ENCODE data around the gene PTPRS. TPM values are rescaled to one million over a fixed set of nuclear protein-coding genes. Genes with fewer than 3 reads are reported as not detected.
"Not testable (repeated sequence)": the region's sequence is repeated elsewhere in the genome, so short reads cannot be mapped to it uniquely, and the experiment has no call there.

Gene PTPRS
- total RNA-seq, 1 donor from 2014 or later = 125 TPM

DNA sequence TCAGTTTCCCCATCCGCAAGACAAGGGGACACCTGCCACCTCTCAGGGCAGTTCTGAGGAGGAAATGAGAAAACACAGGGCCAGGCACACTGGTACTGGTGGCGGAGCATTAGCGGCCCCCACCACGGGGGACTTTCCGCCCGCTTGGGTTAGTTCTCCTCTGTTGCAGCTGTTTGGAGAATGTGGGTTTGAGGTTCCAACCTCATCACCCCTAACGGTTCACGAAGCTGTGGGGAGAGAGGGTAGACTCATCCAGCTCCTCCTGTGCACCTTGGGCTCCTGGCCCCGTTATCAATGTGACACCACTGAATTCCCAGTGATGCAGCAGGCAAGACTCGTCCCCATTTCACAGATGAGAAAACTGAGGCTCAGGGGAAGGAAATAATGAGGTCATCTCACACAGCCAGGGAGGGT lies 10.3 kb downstream of the PTPRS start:
- H3K79me2 ChIP-seq (ENCODE audit: insufficient read depth, low read length) = peaks cover 31% of the 10 kb centered on the region
- peaks cover 8% of the 10 kb centered on the region for H3K36me3 Mint-ChIP-seq (ENCODE audit: low read depth, unreplicated experiment)
- H3K27me3 ChIP-seq (ENCODE audit: insufficient read depth, low read length) = no peaks in the 10 kb centered on the region
- no peak for TF ChIP-seq CTCF (IDR thresholded peaks at IDR 0.05; ENCODE audit: insufficient read depth, low read depth, low read length)
- no peak for TF ChIP-seq EZH2 (IDR thresholded peaks at IDR 0.05; ENCODE audit: insufficient read depth, low read length)
- no peaks in the 10 kb centered on the region for H3K4me1 Mint-ChIP-seq (ENCODE audit: low read depth, unreplicated experiment)
- H3K9ac ChIP-seq (ENCODE audit: low read length) = no peak overlapping the region
- H3K27me3 Mint-ChIP-seq (ENCODE audit: low read depth, unreplicated experiment) = peaks cover 10% of the 10 kb centered on the region
- H3K27ac Mint-ChIP-seq (ENCODE audit: unreplicated experiment) = no peak overlapping the region
- no peak overlapping the region for H3K4me2 ChIP-seq (ENCODE audit: low read length)
- H3K36me3 ChIP-seq (ENCODE audit: insufficient read depth, low read length) = no peaks in the 10 kb centered on the region
- no peaks in the 10 kb centered on the region for H3K9me3 ChIP-seq (ENCODE audit: insufficient read depth, low read depth, low read length)
- peaks cover 83% of the 10 kb centered on the region for H4K20me1 ChIP-seq (ENCODE audit: insufficient read depth, low read length)
- no peak overlapping the region for H2AFZ ChIP-seq (ENCODE audit: low read depth, low read length)
- H3K9me3 Mint-ChIP-seq (ENCODE audit: unreplicated experiment) = no peaks in the 10 kb centered on the region
- H3K4me3 Mint-ChIP-seq (ENCODE audit: unreplicated experiment) = no peak overlapping the region
- no peak overlapping the region for H3K4me3 ChIP-seq (ENCODE audit: insufficient read depth, low read depth, low read length)
- H3K27ac ChIP-seq (ENCODE audit: low read depth, low read length) = no peak overlapping the region
- DNase-seq (ENCODE audit: low read depth) (no peak), FAIRE-seq (no peak)
- no peaks in the 10 kb centered on the region for H3K4me1 ChIP-seq (ENCODE audit: insufficient read depth, low read length)

DNA sequence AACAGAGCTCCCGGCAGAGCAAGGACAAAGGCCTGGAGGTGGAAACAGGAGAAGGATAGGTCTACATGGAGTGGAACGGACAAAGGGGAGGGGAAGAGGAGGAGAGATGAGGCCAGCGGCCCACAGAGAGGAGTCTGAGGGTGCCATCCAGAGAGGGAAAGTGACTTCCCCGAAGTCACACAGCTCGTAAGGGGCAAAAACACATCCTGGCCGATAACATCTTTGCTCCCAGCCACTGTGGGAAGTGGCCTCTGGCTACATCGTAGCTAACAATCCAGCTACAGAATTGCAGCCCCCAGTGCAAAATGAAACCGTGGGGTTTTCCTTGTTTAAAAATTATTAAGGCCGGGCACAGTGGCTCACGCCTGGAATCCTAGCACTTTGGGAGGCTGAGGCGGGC lies 11.5 kb downstream of the PTPRS start:
- H2AFZ ChIP-seq (ENCODE audit: low read depth, low read length) = no peak overlapping the region
- H3K27ac ChIP-seq (ENCODE audit: low read depth, low read length) = no peak overlapping the region
- TF ChIP-seq EZH2 (IDR thresholded peaks at IDR 0.05; ENCODE audit: insufficient read depth, low read length) = no peak
- TF ChIP-seq CTCF (IDR thresholded peaks at IDR 0.05; ENCODE audit: insufficient read depth, low read depth, low read length) = no peak
- no peak for DNase-seq (ENCODE audit: low read depth)
- no peaks in the 10 kb centered on the region for H3K27me3 ChIP-seq (ENCODE audit: insufficient read depth, low read length)
- Mint-ChIP-seq H3K9me3 (ENCODE audit: unreplicated experiment) (peaks cover 6% of the 10 kb centered on the region), H3K27ac (ENCODE audit: unreplicated experiment) (no peak overlapping the region), H3K36me3 (ENCODE audit: low read depth, unreplicated experiment) (peaks cover 15% of the 10 kb centered on the region), H3K4me3 (ENCODE audit: unreplicated experiment) (no peak overlapping the region), H3K27me3 (ENCODE audit: low read depth, unreplicated experiment) (peaks cover 6% of the 10 kb centered on the region), H3K4me1 (ENCODE audit: low read depth, unreplicated experiment) (no peaks in the 10 kb centered on the region)
- H3K9ac ChIP-seq (ENCODE audit: low read length) = no peak overlapping the region
- no peak overlapping the region for H3K4me3 ChIP-seq (ENCODE audit: insufficient read depth, low read depth, low read length)
- peaks cover 83% of the 10 kb centered on the region for H4K20me1 ChIP-seq (ENCODE audit: insufficient read depth, low read length)
- H3K79me2 ChIP-seq (ENCODE audit: insufficient read depth, low read length) = peaks cover 34% of the 10 kb centered on the region
- H3K4me1 ChIP-seq (ENCODE audit: insufficient read depth, low read length) = no peaks in the 10 kb centered on the region
- no peak overlapping the region for H3K4me2 ChIP-seq (ENCODE audit: low read length)
- FAIRE-seq = no peak
- H3K36me3 ChIP-seq (ENCODE audit: insufficient read depth, low read length) = no peaks in the 10 kb centered on the region
- H3K9me3 ChIP-seq (ENCODE audit: insufficient read depth, low read depth, low read length) = no peaks in the 10 kb centered on the region

DNA sequence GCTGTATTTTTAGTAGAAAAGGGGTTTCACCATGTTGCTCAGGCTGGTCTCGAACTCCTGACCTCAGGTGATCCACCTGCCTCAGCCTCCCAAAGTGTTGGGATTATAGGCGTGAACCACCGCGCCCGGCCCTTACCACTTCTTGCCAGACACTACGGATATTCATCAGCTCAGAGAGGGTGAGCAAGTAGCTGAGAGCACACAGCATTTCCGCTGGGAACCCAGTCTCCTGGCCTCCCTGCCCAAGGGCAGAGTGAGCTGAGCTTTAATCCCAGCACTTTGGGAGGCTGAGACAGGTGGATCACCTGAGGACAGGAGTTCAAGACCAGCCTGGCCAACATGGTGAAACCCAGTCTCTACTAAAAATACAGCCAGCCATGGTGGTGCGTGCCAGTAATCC lies 12.2 kb downstream of the PTPRS start:
- FAIRE-seq; H3K9me3 Mint-ChIP-seq (ENCODE audit: unreplicated experiment); H3K9me3 ChIP-seq (ENCODE audit: insufficient read depth, low read depth, low read length); H3K4me3 Mint-ChIP-seq (ENCODE audit: unreplicated experiment); H3K27me3 Mint-ChIP-seq (ENCODE audit: low read depth, unreplicated experiment); H3K4me2 ChIP-seq (ENCODE audit: low read length); H3K4me1 Mint-ChIP-seq (ENCODE audit: low read depth, unreplicated experiment); H3K4me1 ChIP-seq (ENCODE audit: insufficient read depth, low read length); H3K9ac ChIP-seq (ENCODE audit: low read length); DNase-seq (ENCODE audit: low read depth); H3K27ac Mint-ChIP-seq (ENCODE audit: unreplicated experiment); H3K27me3 ChIP-seq (ENCODE audit: insufficient read depth, low read length); H3K36me3 ChIP-seq (ENCODE audit: insufficient read depth, low read length); H2AFZ ChIP-seq (ENCODE audit: low read depth, low read length); H3K4me3 ChIP-seq (ENCODE audit: insufficient read depth, low read depth, low read length); H3K27ac ChIP-seq (ENCODE audit: low read depth, low read length): not testable (repeated sequence)
- H3K36me3 Mint-ChIP-seq (ENCODE audit: low read depth, unreplicated experiment) = peaks cover 15% of the 10 kb centered on the region
- Histone ChIP-seq H4K20me1 (ENCODE audit: insufficient read depth, low read length) (peaks cover 83% of the 10 kb centered on the region), H3K79me2 (ENCODE audit: insufficient read depth, low read length) (peaks cover 33% of the 10 kb centered on the region)
